ENCODE results near the gene SKIC8. TPM values are rescaled to one million over a fixed set of nuclear protein-coding genes. Genes with fewer than 3 reads are reported as not detected.
"Not testable (repeated sequence)": the region's sequence is repeated elsewhere in the genome, so short reads cannot be mapped to it uniquely, and the experiment has no call there.

Gene SKIC8
- total RNA-seq, 5 donors from 2014 or later (not counting 1 experiment from before 2014, with no cell fraction given) = 25.6 to 42.8 (median 33.5) TPM

DNA sequence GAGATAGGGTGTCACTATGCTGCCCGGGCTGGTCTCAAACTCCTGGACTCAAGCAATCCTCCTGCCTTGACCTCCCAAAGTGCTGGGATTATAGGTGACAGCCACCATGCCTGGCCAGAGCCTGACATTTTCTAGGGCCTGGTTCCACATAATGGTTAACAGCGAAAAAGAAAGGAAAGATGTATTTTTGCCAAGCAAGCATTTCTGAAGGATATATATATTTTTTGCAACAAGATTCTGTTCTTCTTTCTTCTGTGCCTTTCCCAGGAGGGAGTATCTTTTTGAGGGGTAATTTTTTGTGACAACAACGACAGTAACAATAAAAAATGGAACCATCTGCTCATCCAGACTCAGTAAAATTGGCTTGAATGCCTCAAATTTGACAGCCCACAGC is 43.4 kb downstream of the SKIC8 start:
- Mint-ChIP-seq H3K9me3 (no peaks in the 10 kb centered on the region), H3K36me3 (no peaks in the 10 kb centered on the region), H3K4me3 (no peak overlapping the region), H3K27me3 (no peaks in the 10 kb centered on the region), H3K4me1 (no peaks in the 10 kb centered on the region), H3K27ac (no peak overlapping the region)
- peaks cover 0 to 13% of the 10 kb centered on the region in 2 experiments for H3K27me3 ChIP-seq (replicated peaks in 1 of 2; ENCODE audit: control insufficient read depth in 2 of 2, extremely low read depth in 1 of 2, insufficient read depth in 2 of 2, low read length in 1 of 2)
- ATAC-seq (replicated peaks in 1 of 4) = no peak
- H3K4me1 ChIP-seq (ENCODE audit: control insufficient read depth in 1 of 2, extremely low read depth in 1 of 2, insufficient read depth in 2 of 2, low read length in 2 of 2) = no peaks in the 10 kb centered on the region
- no peak overlapping the region for H3K4me3 ChIP-seq (ENCODE audit: control insufficient read depth in 1 of 2, extremely low read depth in 1 of 2, low read length in 1 of 2)
- no peak overlapping the region for H3K27ac ChIP-seq (ENCODE audit: low read length)
- ChIA-PET POLR2A (no interaction called here), CTCF (no interaction called here)
- no peak for DNase-seq
- H3K9me3 ChIP-seq = no peaks in the 10 kb centered on the region
- no peaks in the 10 kb centered on the region for H3K36me3 ChIP-seq (ENCODE audit: control insufficient read depth in 2 of 2, extremely low read depth in 1 of 2, insufficient read depth in 1 of 2, low read length in 1 of 2)
- no CpG with 5 or more reads among the region's 3 CpGs for WGBS (ENCODE audit: insufficient coverage)

DNA sequence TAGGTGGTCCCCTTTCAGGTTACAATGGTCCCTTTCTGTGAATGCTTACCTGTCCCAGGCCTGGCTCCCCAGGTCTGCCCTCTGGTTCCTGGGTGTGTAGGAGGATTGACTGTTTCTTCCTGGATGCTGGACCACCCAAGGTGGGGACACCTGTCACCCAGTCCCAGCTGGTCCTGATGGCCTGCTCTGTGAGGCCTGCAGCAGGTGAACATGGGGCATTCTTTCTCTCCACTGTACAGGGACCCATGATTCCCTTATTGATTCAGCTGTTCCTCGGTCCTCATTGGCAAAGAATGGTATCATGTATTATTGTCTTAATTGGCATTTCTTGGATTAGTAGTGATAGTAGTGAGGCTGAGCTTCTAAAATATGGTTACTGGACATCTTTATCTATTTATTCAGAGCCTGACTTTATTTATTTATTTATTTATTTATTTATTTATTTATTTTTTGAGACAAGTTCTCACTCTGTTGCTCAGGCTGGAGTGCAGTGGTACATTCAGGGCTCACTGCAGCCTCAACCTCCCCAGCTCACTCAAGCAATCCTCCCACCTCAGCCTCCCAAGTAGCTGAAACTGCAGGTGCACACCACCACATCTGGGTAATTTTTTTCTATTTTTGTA is 43.9 kb downstream of the SKIC8 start:
- no peaks in the 10 kb centered on the region for H3K27me3 Mint-ChIP-seq
- no CpG with 5 or more reads among the region's 1 CpG for WGBS (ENCODE audit: insufficient coverage)
- ATAC-seq (replicated peaks in 1 of 4) (no peak), DNase-seq (no peak)
- H3K27ac ChIP-seq (ENCODE audit: low read length) = no peak overlapping the region
- no peaks in the 10 kb centered on the region for H3K36me3 Mint-ChIP-seq
- H3K9me3 ChIP-seq = no peaks in the 10 kb centered on the region
- H3K36me3 ChIP-seq (ENCODE audit: control insufficient read depth in 2 of 2, extremely low read depth in 1 of 2, insufficient read depth in 1 of 2, low read length in 1 of 2) = no peaks in the 10 kb centered on the region
- H3K9me3 Mint-ChIP-seq = no peaks in the 10 kb centered on the region
- H3K4me3 ChIP-seq (ENCODE audit: control insufficient read depth in 1 of 2, extremely low read depth in 1 of 2, low read length in 1 of 2) = no peak overlapping the region
- H3K4me3 Mint-ChIP-seq = no peak overlapping the region
- H3K4me1 Mint-ChIP-seq = no peaks in the 10 kb centered on the region
- ChIA-PET CTCF (no interaction called here), POLR2A (interaction anchor here in 1 of 2 donors (0.7 kb wide), 1 partner anchor 244 kb away, joined by 5 read pairs; no protein-coding TSS in a partner anchor)
- H3K4me1 ChIP-seq (ENCODE audit: control insufficient read depth in 1 of 2, extremely low read depth in 1 of 2, insufficient read depth in 2 of 2, low read length in 2 of 2) = no peaks in the 10 kb centered on the region
- H3K27me3 ChIP-seq (replicated peaks in 1 of 2; ENCODE audit: control insufficient read depth in 2 of 2, extremely low read depth in 1 of 2, insufficient read depth in 2 of 2, low read length in 1 of 2) = peaks cover 0 to 15% of the 10 kb centered on the region in 2 experiments
- H3K27ac Mint-ChIP-seq = no peak overlapping the region

DNA sequence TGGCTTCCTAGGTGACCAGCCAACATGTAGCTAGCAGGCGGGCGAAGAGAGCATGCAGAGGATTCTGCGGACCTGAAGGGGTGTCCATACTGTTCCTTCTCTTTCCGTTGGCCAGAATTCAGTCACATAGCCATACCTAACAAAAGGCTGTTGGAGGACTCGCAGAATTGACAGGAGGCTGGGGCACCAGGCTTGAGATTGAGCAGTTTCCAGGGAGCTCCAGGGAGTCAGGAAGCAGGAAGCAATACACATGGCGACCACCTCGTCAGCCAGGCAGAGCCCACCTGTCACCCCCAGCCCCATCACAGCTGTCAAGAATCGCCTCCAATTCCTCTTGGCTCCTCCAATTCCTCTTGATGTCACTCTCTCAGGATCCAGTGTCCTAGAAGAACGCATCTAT is 48.3 kb downstream of the SKIC8 start:
- Histone ChIP-seq H3K4me3 (ENCODE audit: control insufficient read depth in 1 of 2, extremely low read depth in 1 of 2, low read length in 1 of 2) (no peak overlapping the region), H3K4me1 (ENCODE audit: control insufficient read depth in 1 of 2, extremely low read depth in 1 of 2, insufficient read depth in 2 of 2, low read length in 2 of 2) (no peaks in the 10 kb centered on the region), H3K9me3 (no peaks in the 10 kb centered on the region), H3K27ac (ENCODE audit: low read length) (no peak overlapping the region), H3K27me3 (replicated peaks in 1 of 2; ENCODE audit: control insufficient read depth in 2 of 2, extremely low read depth in 1 of 2, insufficient read depth in 2 of 2, low read length in 1 of 2) (peaks cover 0 to 9% of the 10 kb centered on the region in 2 experiments), H3K36me3 (ENCODE audit: control insufficient read depth in 2 of 2, extremely low read depth in 1 of 2, insufficient read depth in 1 of 2, low read length in 1 of 2) (no peaks in the 10 kb centered on the region)
- ATAC-seq (replicated peaks in 1 of 4) (no peak), DNase-seq (no peak)
- Mint-ChIP-seq H3K4me1 (no peaks in the 10 kb centered on the region), H3K27me3 (no peaks in the 10 kb centered on the region), H3K36me3 (no peaks in the 10 kb centered on the region), H3K9me3 (no peaks in the 10 kb centered on the region), H3K4me3 (no peak overlapping the region), H3K27ac (no peak overlapping the region)
- ChIA-PET POLR2A (no interaction called here), CTCF (interaction anchor here in 1 of 2 donors (0.5 kb wide), 1 partner anchor 12 kb away, joined by 4 read pairs; no protein-coding TSS in a partner anchor)
- WGBS (ENCODE audit: insufficient coverage) = 75% methylated on average over 9 of the region's 9 CpGs

DNA sequence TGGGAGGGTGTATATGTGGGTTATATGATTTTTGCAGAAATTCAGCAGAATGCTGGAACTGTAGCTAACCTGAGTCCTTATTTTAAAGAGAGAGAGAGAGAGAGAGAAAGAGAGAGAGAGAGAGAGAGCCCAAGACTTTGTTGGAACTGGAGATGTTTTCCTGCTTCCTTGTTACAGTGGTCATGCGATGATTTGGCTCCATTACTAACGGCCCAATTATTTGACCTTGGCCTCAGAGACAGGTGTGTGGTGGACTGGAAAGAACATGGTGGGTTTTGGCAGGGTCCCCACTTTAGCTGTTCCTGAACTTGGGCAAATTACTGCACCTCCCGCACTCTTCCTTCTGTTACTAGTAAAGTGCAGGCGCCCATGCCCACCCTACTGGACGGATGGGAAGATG is 50.3 kb downstream of the SKIC8 start:
- Histone ChIP-seq H3K4me3 (ENCODE audit: control insufficient read depth in 1 of 2, extremely low read depth in 1 of 2, low read length in 1 of 2) (no peak overlapping the region), H3K9me3 (no peaks in the 10 kb centered on the region), H3K27ac (ENCODE audit: low read length) (no peak overlapping the region), H3K4me1 (ENCODE audit: control insufficient read depth in 1 of 2, extremely low read depth in 1 of 2, insufficient read depth in 2 of 2, low read length in 2 of 2) (no peaks in the 10 kb centered on the region), H3K36me3 (ENCODE audit: control insufficient read depth in 2 of 2, extremely low read depth in 1 of 2, insufficient read depth in 1 of 2, low read length in 1 of 2) (no peaks in the 10 kb centered on the region), H3K27me3 (replicated peaks in 1 of 2; ENCODE audit: control insufficient read depth in 2 of 2, extremely low read depth in 1 of 2, insufficient read depth in 2 of 2, low read length in 1 of 2) (peaks cover 0 to 9% of the 10 kb centered on the region in 2 experiments)
- no peaks in the 10 kb centered on the region for H3K4me1 Mint-ChIP-seq
- DNase-seq (no peak), ATAC-seq (replicated peaks in 1 of 4) (no peak)
- no peak overlapping the region for H3K27ac Mint-ChIP-seq
- 78% methylated on average over 2 of the region's 5 CpGs for WGBS (ENCODE audit: insufficient coverage)
- H3K9me3 Mint-ChIP-seq = no peaks in the 10 kb centered on the region
- ChIA-PET CTCF (no interaction called here), POLR2A (interaction anchor here in 1 of 2 donors (0.8 kb wide), 1 partner anchor 38 kb away, joined by 3 read pairs; no protein-coding TSS in a partner anchor)
- no peak overlapping the region for H3K4me3 Mint-ChIP-seq
- H3K36me3 Mint-ChIP-seq = no peaks in the 10 kb centered on the region
- H3K27me3 Mint-ChIP-seq = no peaks in the 10 kb centered on the region

DNA sequence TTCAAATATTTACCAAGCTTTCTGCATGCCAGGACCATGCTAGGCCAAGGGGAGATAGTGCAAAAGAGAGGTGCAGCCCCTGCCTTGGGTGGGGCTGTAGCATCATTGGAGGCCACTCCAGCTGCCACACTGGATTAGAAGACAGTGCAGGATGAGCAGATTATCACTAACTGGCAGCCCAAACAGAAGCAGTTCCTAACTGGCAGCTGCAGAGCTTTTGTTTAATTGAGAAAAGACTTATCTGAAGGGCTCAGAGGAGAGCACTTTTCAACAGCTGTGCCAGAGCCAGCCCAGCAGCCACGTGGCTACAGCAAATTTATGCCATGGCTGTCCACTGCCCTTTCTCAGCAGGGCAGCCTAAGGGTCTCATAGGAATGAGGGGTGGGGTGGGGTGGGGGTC is 51.5 kb downstream of the SKIC8 start:
- 40% methylated on average over 1 of the region's 1 CpG for WGBS (ENCODE audit: insufficient coverage)
- H3K9me3 ChIP-seq = no peaks in the 10 kb centered on the region
- no peaks in the 10 kb centered on the region for H3K36me3 ChIP-seq (ENCODE audit: control insufficient read depth in 2 of 2, extremely low read depth in 1 of 2, insufficient read depth in 1 of 2, low read length in 1 of 2)
- Mint-ChIP-seq H3K36me3 (no peaks in the 10 kb centered on the region), H3K27me3 (no peaks in the 10 kb centered on the region), H3K4me1 (no peaks in the 10 kb centered on the region), H3K4me3 (no peak overlapping the region), H3K9me3 (no peaks in the 10 kb centered on the region), H3K27ac (no peak overlapping the region)
- H3K27me3 ChIP-seq (replicated peaks in 1 of 2; ENCODE audit: control insufficient read depth in 2 of 2, extremely low read depth in 1 of 2, insufficient read depth in 2 of 2, low read length in 1 of 2) = peaks cover 0 to 8% of the 10 kb centered on the region in 2 experiments
- ATAC-seq (replicated peaks in 1 of 4) = no peak
- DNase-seq = no peak
- ChIA-PET CTCF (interaction anchor here (0.5 to 0.6 kb wide), 2 partner anchors 163 to 1435 kb away, joined by 3 to 4 read pairs; no protein-coding TSS in a partner anchor), POLR2A (no interaction called here)
- no peaks in the 10 kb centered on the region for H3K4me1 ChIP-seq (ENCODE audit: control insufficient read depth in 1 of 2, extremely low read depth in 1 of 2, insufficient read depth in 2 of 2, low read length in 2 of 2)
- no peak overlapping the region for H3K27ac ChIP-seq (ENCODE audit: low read length)
- H3K4me3 ChIP-seq (ENCODE audit: control insufficient read depth in 1 of 2, extremely low read depth in 1 of 2, low read length in 1 of 2) = no peak overlapping the region

DNA sequence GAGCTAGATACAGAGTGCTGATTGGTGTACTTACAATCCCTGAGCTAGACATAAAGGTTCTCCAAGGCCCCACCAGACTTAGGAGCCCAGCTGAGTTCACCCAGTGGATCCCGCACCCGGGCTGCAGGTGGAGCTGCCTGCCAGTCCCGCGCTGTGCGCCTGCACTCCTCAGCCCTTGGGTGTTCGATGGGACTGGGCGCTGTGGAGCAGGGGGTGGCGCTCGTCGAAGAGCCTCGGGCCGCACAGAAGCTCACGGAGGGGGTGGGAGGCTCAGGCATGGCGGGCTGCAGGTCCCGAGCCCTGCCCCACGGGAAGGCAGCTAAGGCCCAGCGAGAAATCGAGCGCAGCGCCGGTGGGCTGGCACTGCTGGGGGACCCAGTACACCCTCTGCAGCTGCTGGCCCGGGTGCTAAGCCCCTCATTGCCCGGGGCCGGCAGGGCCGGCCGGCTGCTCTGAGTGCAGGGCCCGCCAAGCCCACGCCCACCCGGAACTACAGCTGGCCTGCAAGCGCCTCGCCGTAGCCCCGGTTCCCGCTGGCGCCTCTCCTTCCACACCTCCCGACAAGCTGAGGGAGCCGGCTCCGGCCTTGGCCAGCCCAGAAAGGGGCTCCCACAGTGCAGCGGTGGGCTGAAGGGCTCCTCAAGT is 53.3 kb downstream of the SKIC8 start:
- H3K36me3 ChIP-seq (ENCODE audit: control insufficient read depth in 2 of 2, extremely low read depth in 1 of 2, insufficient read depth in 1 of 2, low read length in 1 of 2); DNase-seq; H3K27me3 ChIP-seq (replicated peaks in 1 of 2; ENCODE audit: control insufficient read depth in 2 of 2, extremely low read depth in 1 of 2, insufficient read depth in 2 of 2, low read length in 1 of 2); H3K36me3 Mint-ChIP-seq; H3K4me3 ChIP-seq (ENCODE audit: control insufficient read depth in 1 of 2, extremely low read depth in 1 of 2, low read length in 1 of 2); H3K4me3 Mint-ChIP-seq; CTCF ChIA-PET; H3K27me3 Mint-ChIP-seq; H3K4me1 ChIP-seq (ENCODE audit: control insufficient read depth in 1 of 2, extremely low read depth in 1 of 2, insufficient read depth in 2 of 2, low read length in 2 of 2); ATAC-seq (replicated peaks in 1 of 4); H3K9me3 Mint-ChIP-seq; H3K4me1 Mint-ChIP-seq; H3K27ac Mint-ChIP-seq; H3K27ac ChIP-seq (ENCODE audit: low read length); H3K9me3 ChIP-seq; POLR2A ChIA-PET: not testable (repeated sequence)
- 94% methylated on average over 21 of the region's 39 CpGs for WGBS (ENCODE audit: insufficient coverage)

All from T-cell (primary cell).